ENCODE results near the gene GPN1.

Gene GPN1

DNA sequence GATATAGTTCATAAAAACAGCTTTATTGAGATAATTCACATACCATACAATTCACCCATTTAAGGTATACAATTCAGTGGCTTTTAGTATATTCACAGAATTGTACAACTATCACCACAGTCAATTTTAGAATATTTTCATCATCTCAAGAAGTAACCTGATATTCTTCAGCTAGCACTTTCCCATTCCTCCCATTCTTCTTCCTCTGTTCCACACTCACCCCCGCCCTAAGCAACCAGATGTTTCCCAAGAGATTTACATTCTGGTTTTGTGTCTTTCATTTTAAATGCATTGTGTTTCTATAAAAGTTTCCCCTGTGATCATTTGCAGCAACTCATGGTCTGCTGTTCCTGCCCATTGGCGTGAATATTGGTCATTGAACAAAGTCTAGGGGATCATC is 5.4 kb downstream of the GPN1 start:
- no peak for TF ChIP-seq ZFX (IDR thresholded peaks at IDR 0.05)
- TF ChIP-seq, protein P1, sequence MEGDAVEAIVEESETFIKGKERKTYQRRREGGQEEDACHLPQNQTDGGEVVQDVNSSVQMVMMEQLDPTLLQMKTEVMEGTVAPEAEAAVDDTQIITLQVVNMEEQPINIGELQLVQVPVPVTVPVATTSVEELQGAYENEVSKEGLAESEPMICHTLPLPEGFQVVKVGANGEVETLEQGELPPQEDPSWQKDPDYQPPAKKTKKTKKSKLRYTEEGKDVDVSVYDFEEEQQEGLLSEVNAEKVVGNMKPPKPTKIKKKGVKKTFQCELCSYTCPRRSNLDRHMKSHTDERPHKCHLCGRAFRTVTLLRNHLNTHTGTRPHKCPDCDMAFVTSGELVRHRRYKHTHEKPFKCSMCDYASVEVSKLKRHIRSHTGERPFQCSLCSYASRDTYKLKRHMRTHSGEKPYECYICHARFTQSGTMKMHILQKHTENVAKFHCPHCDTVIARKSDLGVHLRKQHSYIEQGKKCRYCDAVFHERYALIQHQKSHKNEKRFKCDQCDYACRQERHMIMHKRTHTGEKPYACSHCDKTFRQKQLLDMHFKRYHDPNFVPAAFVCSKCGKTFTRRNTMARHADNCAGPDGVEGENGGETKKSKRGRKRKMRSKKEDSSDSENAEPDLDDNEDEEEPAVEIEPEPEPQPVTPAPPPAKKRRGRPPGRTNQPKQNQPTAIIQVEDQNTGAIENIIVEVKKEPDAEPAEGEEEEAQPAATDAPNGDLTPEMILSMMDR (conservative IDR thresholded peaks at IDR 0.05) = no peak
- H3K27ac ChIP-seq = no peak overlapping the region

DNA sequence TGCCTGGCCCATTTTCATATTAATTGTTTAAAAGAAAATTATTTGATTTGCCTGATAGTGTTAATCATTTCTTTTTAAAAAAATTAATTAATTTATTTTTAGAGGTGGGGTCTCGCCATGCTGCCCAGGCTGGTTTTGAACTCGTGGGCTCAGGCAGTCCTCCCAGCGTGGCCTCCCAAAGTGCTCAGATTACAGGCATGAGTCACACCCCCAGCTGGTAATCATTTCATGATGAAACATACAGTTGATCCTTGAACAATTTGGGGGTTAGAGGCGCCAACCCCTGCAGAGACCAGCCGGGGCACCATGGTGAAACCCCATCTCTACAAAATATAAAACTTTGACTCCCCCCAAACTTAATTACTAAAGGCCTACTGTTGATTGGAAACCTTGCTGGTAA is 7.9 kb downstream of the GPN1 start:
- no peak overlapping the region for H3K27ac ChIP-seq
- TF ChIP-seq ZFX (IDR thresholded peaks at IDR 0.05) = no peak
- TF ChIP-seq, protein P1 (conservative IDR thresholded peaks at IDR 0.05) = no peak

DNA sequence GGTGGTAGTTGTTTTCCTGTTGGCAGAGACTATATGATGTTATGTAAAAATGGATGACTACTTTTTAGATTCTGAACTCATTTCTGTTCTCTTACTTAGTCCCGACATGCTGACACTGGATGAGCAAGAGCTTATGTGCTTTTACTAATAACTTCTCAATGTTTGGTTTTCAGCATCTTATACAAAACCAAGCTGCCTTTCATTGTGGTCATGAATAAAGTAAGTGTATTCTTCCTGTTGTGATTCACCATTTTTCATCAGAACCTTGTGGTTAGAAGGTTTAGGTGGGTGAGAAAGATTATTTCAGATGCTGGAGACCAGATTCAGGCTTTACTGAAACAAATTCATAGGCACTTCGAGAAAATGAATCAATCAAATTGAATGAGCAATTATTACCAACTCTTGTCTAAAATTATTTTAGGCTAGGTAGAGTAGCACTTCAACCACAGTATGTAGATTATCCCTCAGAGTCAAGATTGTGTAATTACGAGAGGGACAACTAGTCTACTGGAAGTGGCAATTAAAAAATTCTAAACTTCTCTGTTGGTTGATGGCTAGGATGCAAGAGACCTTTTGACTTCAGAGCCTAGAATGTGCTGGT is 9.3 kb downstream of the GPN1 start:
- no peak for TF ChIP-seq ZFX (IDR thresholded peaks at IDR 0.05)
- TF ChIP-seq, protein P1 (conservative IDR thresholded peaks at IDR 0.05) = no peak
- H3K27ac ChIP-seq = no peak overlapping the region

DNA sequence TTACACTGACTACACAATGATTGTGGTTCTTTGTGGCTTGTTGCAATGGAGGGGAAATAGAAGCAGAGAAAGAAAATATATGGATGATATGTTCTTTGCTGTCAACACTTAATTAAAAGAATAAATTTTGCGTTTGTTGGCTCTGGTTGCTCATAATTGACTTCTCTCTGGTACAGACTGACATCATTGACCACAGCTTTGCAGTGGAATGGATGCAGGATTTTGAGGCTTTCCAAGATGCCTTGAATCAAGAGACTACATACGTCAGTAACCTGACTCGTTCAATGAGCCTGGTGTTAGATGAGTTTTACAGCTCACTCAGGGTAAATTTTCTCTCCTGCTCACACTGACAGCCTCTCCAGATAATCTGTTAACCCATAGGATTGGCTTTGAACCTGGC is 9.9 kb downstream of the GPN1 start:
- TF ChIP-seq, protein P1 (conservative IDR thresholded peaks at IDR 0.05) = no peak
- no peak for TF ChIP-seq ZFX (IDR thresholded peaks at IDR 0.05)
- H3K27ac ChIP-seq = no peak overlapping the region

DNA sequence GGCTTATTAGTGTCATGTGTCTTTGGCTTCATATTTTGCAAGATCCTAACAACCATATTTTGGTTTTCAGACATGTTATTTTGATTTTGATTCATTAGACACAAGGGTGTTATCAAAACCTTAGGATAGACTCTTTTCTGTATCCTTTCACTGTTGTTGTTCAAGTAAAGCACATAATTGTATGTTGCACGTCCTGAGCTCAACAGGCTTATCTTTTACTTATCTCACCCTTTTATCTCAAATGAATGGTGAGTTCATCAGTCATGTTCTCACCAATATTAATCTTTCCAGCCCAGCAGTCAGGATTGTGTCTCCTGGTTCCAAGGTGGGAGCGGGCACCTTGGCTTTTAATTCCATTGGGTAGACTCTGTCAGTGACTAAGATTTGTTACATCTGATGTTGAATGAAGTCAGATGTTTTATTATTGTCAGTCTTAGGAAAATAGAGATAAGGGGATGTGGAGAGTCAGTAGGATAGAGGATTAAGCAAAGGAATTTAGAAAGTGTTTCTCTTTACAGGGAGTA is 11.9 kb downstream of the GPN1 start:
- TF ChIP-seq, protein P1 (conservative IDR thresholded peaks at IDR 0.05) = no peak
- TF ChIP-seq ZFX (IDR thresholded peaks at IDR 0.05) = no peak
- no peak overlapping the region for H3K27ac ChIP-seq

DNA sequence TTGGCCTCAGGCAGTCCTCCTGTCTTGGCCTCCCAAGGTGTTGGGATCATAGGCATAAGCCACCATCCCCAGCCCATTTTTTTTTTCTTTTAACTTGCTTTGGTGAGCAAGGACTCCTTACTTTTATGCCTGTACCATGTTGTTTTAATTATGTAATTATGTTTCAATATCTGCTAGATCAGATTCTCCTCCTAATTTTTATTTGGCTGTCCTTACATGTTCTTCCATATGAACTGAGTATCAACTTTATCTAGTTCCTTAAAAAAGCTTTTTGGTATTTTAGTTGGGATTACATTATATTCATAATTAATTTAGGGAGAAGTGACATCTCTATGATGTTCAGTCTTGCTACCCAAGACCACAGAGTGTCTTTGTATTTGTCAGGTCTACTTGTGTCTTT is 16.3 kb downstream of the GPN1 start:
- no peak for TF ChIP-seq ZFX (IDR thresholded peaks at IDR 0.05)
- TF ChIP-seq, protein P1 (conservative IDR thresholded peaks at IDR 0.05) = no peak
- H3K27ac ChIP-seq = no peak overlapping the region

DNA sequence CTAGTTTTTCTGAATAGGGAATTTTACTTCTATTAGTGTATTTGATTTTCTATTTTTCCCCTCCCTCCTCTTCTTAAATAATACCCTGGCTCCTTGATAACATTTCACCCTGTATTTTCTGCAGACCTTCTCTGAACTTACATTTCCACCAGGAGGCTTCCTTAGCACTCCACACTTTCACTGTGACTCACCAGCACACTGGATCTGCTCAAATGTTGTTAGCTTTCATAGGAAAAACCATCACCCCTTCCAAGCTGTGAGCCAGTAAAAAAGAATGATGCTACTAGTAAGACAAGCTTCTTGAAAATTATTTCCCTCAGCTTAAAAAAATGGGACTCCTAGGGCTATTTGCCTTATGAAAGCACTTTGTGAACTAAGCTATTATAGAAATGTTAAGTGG is 18.4 kb downstream of the GPN1 start:
- TF ChIP-seq ZFX (IDR thresholded peaks at IDR 0.05) = no peak
- TF ChIP-seq, protein P1 (conservative IDR thresholded peaks at IDR 0.05) = no peak
- no peak overlapping the region for H3K27ac ChIP-seq
